Muscle layer of colon (tissue), 2 donors: Measurements from ENCODE around the gene CAMSAP3.

Experiments used
- H3K27ac ChIP-seq: one replicate; pipeline ENCODE4 v1.7.0; 2013; ENCODE audit warnings: low read depth, mild to moderate bottlenecking, low read length, moderate library complexity
- H3K27me3 ChIP-seq, 2 donors: one replicate each; pipeline ENCODE4 v1.7.0; 2013; ENCODE audit warnings: low read length in 2 of 2, mild to moderate bottlenecking in 2 of 2; ENCODE audit not compliant: insufficient read depth in 2 of 2, control insufficient read depth in 1 of 2
- H3K36me3 ChIP-seq: one replicate; pipeline ENCODE4 v1.7.0; 2013; ENCODE audit warnings: mild to moderate bottlenecking, low read length; ENCODE audit not compliant: insufficient read depth
- H3K4me1 ChIP-seq: one replicate; pipeline ENCODE4 v1.7.0; 2013; ENCODE audit warnings: mild to moderate bottlenecking, low read length; ENCODE audit not compliant: insufficient read depth
- H3K4me3 ChIP-seq, 2 donors: one replicate each; pipeline ENCODE4 v1.7.0; 2013; ENCODE audit warnings: low read length in 2 of 2, low read depth in 1 of 2, mild to moderate bottlenecking in 1 of 2, moderate library complexity in 1 of 2
- H3K9ac ChIP-seq: one replicate; pipeline ENCODE4 v1.7.0; 2013; ENCODE audit warnings: low read length
- H3K9me3 ChIP-seq: one replicate; pipeline ENCODE4 v1.7.0; 2013; ENCODE audit warnings: mild to moderate bottlenecking, low read length
- donor health status: abdominal sarcoma.
- donor health status: Adenocarcinoma of cecum.

The CAMSAP3 gene

DNA sequence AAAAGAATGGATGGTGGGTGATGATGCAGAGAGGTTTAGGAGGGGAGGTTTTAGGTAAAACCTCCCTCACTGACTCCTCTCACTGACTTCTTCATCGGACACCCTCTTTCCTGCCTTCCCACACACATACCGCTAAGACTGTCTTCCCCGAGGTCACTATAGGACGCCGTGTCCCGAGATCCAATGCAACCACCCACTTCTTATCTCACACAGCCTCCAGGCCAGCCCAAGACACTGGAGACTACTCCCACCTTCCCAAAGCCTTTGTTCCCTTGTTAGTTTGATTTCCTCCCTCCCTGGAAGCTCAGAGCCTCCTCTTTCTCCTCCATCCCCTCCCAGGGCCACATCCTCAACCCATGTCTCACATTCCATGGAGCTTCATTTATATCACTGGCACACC lies 16.5 kb upstream of the CAMSAP3 start:
- no peaks in the 10 kb centered on the region for H3K9me3 ChIP-seq
- H3K4me1 ChIP-seq, result no peaks in the 10 kb centered on the region
- H3K9ac ChIP-seq, result no peak overlapping the region
- H3K27me3 ChIP-seq, result no peaks in the 10 kb centered on the region
- H3K36me3 ChIP-seq, result no peaks in the 10 kb centered on the region
- H3K27ac ChIP-seq, result no peak overlapping the region
- no peak overlapping the region for H3K4me3 ChIP-seq

- no peaks in the 10 kb centered on the region for H3K27me3 ChIP-seq
- H3K27ac ChIP-seq, result no peak overlapping the region
- no peaks in the 10 kb centered on the region for H3K4me1 ChIP-seq
- H3K4me3 ChIP-seq, result no peak overlapping the region
- H3K36me3 ChIP-seq, result no peaks in the 10 kb centered on the region
- no peak overlapping the region for H3K9ac ChIP-seq
- no peaks in the 10 kb centered on the region for H3K9me3 ChIP-seq
Measured at GRCh38 chr19:7582446-7582845, 13.2 kb upstream of the CAMSAP3 start.

DNA sequence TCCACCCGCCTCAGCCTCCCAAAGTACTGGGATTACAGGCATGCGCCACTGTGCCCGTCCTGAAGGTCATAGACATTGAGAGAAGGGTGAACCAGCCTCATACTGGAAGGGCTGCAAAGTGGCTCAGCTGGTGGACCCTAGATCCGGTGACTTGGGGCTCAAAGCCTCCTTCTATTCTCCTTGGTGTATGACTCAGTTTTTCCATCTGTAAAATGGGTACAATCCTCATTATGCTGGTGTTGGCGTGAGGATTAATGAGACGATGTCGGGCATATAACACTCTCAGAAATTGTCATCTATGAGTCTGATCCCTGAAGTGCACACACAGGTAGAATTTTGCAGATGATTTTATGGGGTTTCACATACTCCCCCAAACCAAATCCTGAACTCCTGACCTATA lies 5.8 kb upstream of the CAMSAP3 start:
- Histone ChIP-seq H3K4me3 (no peak overlapping the region), H3K27ac (no peak overlapping the region)

GRCh38 chr19:7590256-7590655 lies 5.4 kb upstream of the CAMSAP3 start:
- Histone ChIP-seq H3K4me3 (no peak overlapping the region), H3K9me3 (no peaks in the 10 kb centered on the region), H3K27ac (no peak overlapping the region), H3K9ac (no peak overlapping the region), H3K4me1 (no peaks in the 10 kb centered on the region), H3K27me3 (peaks cover 8 to 25% of the 10 kb centered on the region in 2 donors), H3K36me3 (no peaks in the 10 kb centered on the region)

More for the DNA sequence above, 5.8 kb upstream of the CAMSAP3 start:
- Histone ChIP-seq H3K36me3 (no peaks in the 10 kb centered on the region), H3K4me1 (no peaks in the 10 kb centered on the region), H3K27me3 (peaks cover 8 to 20% of the 10 kb centered on the region in 2 donors), H3K9ac (no peak overlapping the region), H3K9me3 (no peaks in the 10 kb centered on the region)

- H3K9ac ChIP-seq, result no peak overlapping the region
- H3K4me3 ChIP-seq, result no peak overlapping the region
- no peaks in the 10 kb centered on the region for H3K4me1 ChIP-seq
- H3K36me3 ChIP-seq, result no peaks in the 10 kb centered on the region
- H3K9me3 ChIP-seq, result no peaks in the 10 kb centered on the region
- H3K27ac ChIP-seq, result no peak overlapping the region
- peaks cover 8 to 38% of the 10 kb centered on the region in 2 donors for H3K27me3 ChIP-seq
Measured at GRCh38 chr19:7596211-7596937, 711 bp downstream of the CAMSAP3 start.

- Histone ChIP-seq H3K36me3 (no peaks in the 10 kb centered on the region), H3K4me1 (no peaks in the 10 kb centered on the region), H3K9ac (no peak overlapping the region), H3K4me3 (no peak overlapping the region), H3K9me3 (no peaks in the 10 kb centered on the region), H3K27ac (no peak overlapping the region), H3K27me3 (peaks cover 8 to 38% of the 10 kb centered on the region in 2 donors)
Measured at GRCh38 chr19:7597689-7598088, 2.0 kb downstream of the CAMSAP3 start.

DNA sequence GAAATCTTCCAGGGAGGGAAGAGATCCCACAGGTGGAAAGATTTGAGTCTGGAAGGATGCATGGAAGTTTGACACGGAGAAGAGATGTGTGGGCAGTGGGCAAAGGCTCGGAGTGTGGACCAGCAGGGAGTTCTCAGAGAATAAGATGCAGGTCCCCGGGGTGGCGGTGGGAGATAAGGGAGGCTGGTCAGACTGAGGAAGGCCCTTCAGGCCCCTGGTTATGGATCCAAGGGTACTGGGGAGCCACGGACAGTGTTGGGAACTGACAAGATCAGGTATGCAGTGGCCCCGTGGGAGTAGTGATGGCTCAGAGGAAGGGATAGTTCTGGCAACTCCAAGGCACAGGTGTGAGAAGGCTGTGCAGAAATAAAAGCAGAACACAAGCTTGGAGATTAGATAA lies 2.5 kb downstream of the CAMSAP3 start:
- peaks cover 8 to 38% of the 10 kb centered on the region in 2 donors for H3K27me3 ChIP-seq
- H3K36me3 ChIP-seq, result no peaks in the 10 kb centered on the region
- H3K9me3 ChIP-seq, result no peaks in the 10 kb centered on the region
- H3K27ac ChIP-seq, result no peak overlapping the region
- H3K9ac ChIP-seq, result no peak overlapping the region
- no peak overlapping the region for H3K4me3 ChIP-seq
- no peaks in the 10 kb centered on the region for H3K4me1 ChIP-seq

DNA sequence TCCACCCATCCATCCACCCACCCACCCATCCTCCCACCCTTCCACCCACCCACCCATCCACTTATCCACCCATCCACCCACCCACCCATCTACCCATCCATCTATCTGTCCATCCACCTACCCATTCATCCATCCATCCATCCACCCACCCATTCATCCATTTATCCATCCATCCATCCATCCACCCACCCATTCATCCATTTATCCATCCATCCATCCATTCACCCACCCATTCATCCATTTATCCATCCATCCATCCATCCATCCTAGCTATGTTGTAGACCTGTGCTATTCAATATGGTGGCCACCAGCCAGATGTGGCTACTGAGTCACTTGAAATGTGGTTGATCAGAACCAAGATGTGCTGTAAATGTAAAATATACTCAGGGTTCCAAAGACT lies 5.1 kb downstream of the CAMSAP3 start:
- Histone ChIP-seq H3K4me3 (no peak overlapping the region), H3K36me3 (no peaks in the 10 kb centered on the region), H3K9ac (no peak overlapping the region), H3K4me1 (no peaks in the 10 kb centered on the region), H3K27ac (no peak overlapping the region), H3K9me3 (no peaks in the 10 kb centered on the region), H3K27me3 (peaks cover 0 to 39% of the 10 kb centered on the region in 2 donors)

DNA sequence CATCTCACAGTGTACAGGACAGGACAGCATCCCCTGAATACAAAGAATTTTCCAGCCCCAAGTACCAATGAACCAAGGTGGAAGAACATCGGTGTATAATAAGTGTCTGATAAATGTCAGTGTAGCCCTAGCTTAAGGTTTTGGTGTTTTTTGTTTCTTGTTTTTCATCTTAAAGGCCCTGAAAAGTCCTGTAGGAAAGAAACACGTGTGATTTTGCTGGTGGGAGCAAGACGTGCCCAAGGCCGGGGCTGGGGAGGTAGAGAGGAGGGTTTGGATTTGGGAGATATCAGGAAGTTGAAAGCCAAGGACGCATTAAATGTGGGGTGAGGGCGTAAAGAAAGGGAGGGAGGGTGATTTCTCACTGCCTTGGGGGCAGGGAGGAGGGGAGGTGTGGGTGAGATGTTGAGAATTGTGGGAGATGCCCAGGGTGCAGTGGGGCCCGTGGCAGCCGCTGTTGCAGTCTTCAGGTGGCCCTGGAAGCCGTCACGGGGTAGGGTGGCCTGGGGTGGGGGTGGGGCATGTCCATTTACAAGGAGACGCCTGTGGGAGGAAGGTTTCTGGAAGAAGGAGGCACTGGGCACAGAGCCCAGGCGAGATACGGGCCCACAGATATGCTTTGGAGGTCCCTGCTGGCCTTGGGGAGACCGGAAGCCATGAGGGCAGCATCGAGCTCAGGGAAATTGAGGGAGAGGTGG lies 6.7 kb downstream of the CAMSAP3 start:
- Histone ChIP-seq H3K36me3 (no peaks in the 10 kb centered on the region), H3K4me1 (no peaks in the 10 kb centered on the region), H3K9ac (no peak overlapping the region), H3K4me3 (no peak overlapping the region), H3K27ac (no peak overlapping the region), H3K27me3 (peaks cover 0 to 28% of the 10 kb centered on the region in 2 donors), H3K9me3 (no peaks in the 10 kb centered on the region)

GRCh38 chr19:7602935-7603497 lies 7.4 kb downstream of the CAMSAP3 start:
- H3K27ac ChIP-seq, result no peak overlapping the region
- H3K9ac ChIP-seq, result no peak overlapping the region
- H3K9me3 ChIP-seq, result no peaks in the 10 kb centered on the region
- no peak overlapping the region for H3K4me3 ChIP-seq
- H3K4me1 ChIP-seq, result no peaks in the 10 kb centered on the region
- peaks cover 0 to 22% of the 10 kb centered on the region in 2 donors for H3K27me3 ChIP-seq
- H3K36me3 ChIP-seq, result no peaks in the 10 kb centered on the region

GRCh38 chr19:7603919-7604318 lies 8.3 kb downstream of the CAMSAP3 start:
- no peak overlapping the region for H3K4me3 ChIP-seq
- no peaks in the 10 kb centered on the region for H3K4me1 ChIP-seq
- H3K27ac ChIP-seq, result no peak overlapping the region
- no peaks in the 10 kb centered on the region for H3K9me3 ChIP-seq
- H3K27me3 ChIP-seq, result peaks cover 0 to 15% of the 10 kb centered on the region in 2 donors
- H3K9ac ChIP-seq, result no peak overlapping the region
- no peaks in the 10 kb centered on the region for H3K36me3 ChIP-seq
